GM19043 (cell line): ENCODE results near the gene CPNE5.

Experiments
- ATAC-seq: cut with Tn5 transposase; IDR thresholded peaks from one replicate; pipeline ENCODE4 v1.9.1; 2021; ENCODE audit warnings: low read depth; ENCODE audit not compliant: unreplicated experiment

CPNE5 gene

GRCh38 chr6:36794713-36795065, 44.6 kb downstream of the CPNE5 start:
- ATAC-seq: no peak

- ATAC-seq: no peak
Observed at GRCh38 chr6:36793913-36794712, 45.1 kb downstream of the CPNE5 start.

- ATAC-seq: no peak
Observed at GRCh38 chr6:36793296-36793912, 45.8 kb downstream of the CPNE5 start.

- ATAC-seq: no peak
Observed at GRCh38 chr6:36791521-36792135, 47.6 kb downstream of the CPNE5 start.

- ATAC-seq: no peak
Observed at GRCh38 chr6:36791085-36791484, 48.2 kb downstream of the CPNE5 start.

GRCh38 chr6:36788768-36789167, 50.5 kb downstream of the CPNE5 start:
- no peak for ATAC-seq

- ATAC-seq: no peak
Observed at GRCh38 chr6:36788186-36788585, 51.1 kb downstream of the CPNE5 start.

GRCh38 chr6:36787210-36787609, 52.0 kb downstream of the CPNE5 start:
- ATAC-seq: no peak

GRCh38 chr6:36786055-36786675, 53.1 kb downstream of the CPNE5 start:
- no peak for ATAC-seq

GRCh38 chr6:36784376-36784636, 54.9 kb downstream of the CPNE5 start:
- ATAC-seq: no peak

GRCh38 chr6:36783603-36784375, 55.5 kb downstream of the CPNE5 start:
- no peak for ATAC-seq

- no peak for ATAC-seq
Observed at GRCh38 chr6:36781669-36782068, 57.6 kb downstream of the CPNE5 start.

GRCh38 chr6:36780442-36781177, 58.6 kb downstream of the CPNE5 start:
- ATAC-seq: no peak

GRCh38 chr6:36779227-36779626, 60.0 kb downstream of the CPNE5 start:
- ATAC-seq: no peak

- no peak for ATAC-seq
Observed at GRCh38 chr6:36777801-36778200, 61.4 kb downstream of the CPNE5 start.

- ATAC-seq: no peak
Observed at GRCh38 chr6:36776167-36776566, 63.1 kb downstream of the CPNE5 start.

- no peak for ATAC-seq
Observed at GRCh38 chr6:36774331-36774730, 64.9 kb downstream of the CPNE5 start.

GRCh38 chr6:36772397-36772796, 66.8 kb downstream of the CPNE5 start:
- ATAC-seq: no peak

GRCh38 chr6:36771145-36771544, 68.1 kb downstream of the CPNE5 start:
- no peak for ATAC-seq
